Right atrium auricular region (tissue), 2 donors: ENCODE data around the gene XPO1. TPM values are rescaled to one million over a fixed set of nuclear protein-coding genes. Genes with fewer than 3 reads are reported as not detected.

Source experiments
- DNase-seq: peaks from one replicate; pipeline ENCODE4 v3.0.0-alpha.2; 2019; ENCODE audit warnings: low spot score
- H3K27ac ChIP-seq, 2 donors: fragments of 200-600 bp; sonication (generic); 1 replicate in 1 of 2; 2 replicates in 1 of 2; pipeline ENCODE4 v1.5.1; 2016 to 2019
- H3K27me3 ChIP-seq, 2 donors: fragments of 200-600 bp; sonication (generic); one replicate each; pipeline versions ENCODE4 v1.5.1 to v1.6.0; 2017 to 2019
- H3K36me3 ChIP-seq: fragments of 200-600 bp; sonication (generic); one replicate; pipeline ENCODE4 v1.5.1; 2016
- H3K4me1 ChIP-seq, 2 donors: fragments of 200-600 bp; sonication (generic); one replicate each; pipeline versions ENCODE4 v1.5.1 to v1.6.0; 2017 to 2019
- H3K4me3 ChIP-seq, 2 donors: fragments of 200-600 bp; sonication (generic); 1 replicate in 1 of 2; 2 replicates in 1 of 2; pipeline ENCODE4 v1.5.1; 2017 to 2019; ENCODE audit warnings: mild to moderate bottlenecking in 1 of 2, moderate library complexity in 1 of 2
- H3K9me3 ChIP-seq, 2 donors: fragments of 200-600 bp; sonication (generic); one replicate each; pipeline ENCODE4 v1.5.1; 2019
- CTCF ChIP-seq, 2 donors: fragments of 200-600 bp; sonication (generic); IDR thresholded peaks; one replicate each; pipeline ENCODE4 v1.5.1; 2019; ENCODE audit warnings: antibody characterized with exemption in 2 of 2
- total RNA-seq, 2 donors: library from RNA; depleted of rRNA; stranded (reverse); fragments of >200 nt; gene quantifications; one replicate each; pipeline ENCODE4 v1.1.0, GENCODE V29; 2016

Gene XPO1
- total RNA-seq, 2 donors from 2014 or later, result 44.7 to 56.1 TPM

GRCh38 chr2:61529944-61530735 is 8.0 kb downstream of the XPO1 start:
- Histone ChIP-seq H3K27me3 (no peaks in the 10 kb centered on the region), H3K36me3 (peaks cover 8% of the 10 kb centered on the region), H3K4me1 (peaks cover 0 to 30% of the 10 kb centered on the region in 2 donors), H3K4me3 (no peak overlapping the region), H3K27ac (no peak overlapping the region), H3K9me3 (no peaks in the 10 kb centered on the region)
- DNase-seq, result no peak
- TF ChIP-seq CTCF (IDR thresholded peaks at IDR 0.05), result no peak

- DNase-seq, result no peak
- H3K36me3 ChIP-seq, result peaks cover 50% of the 10 kb centered on the region
- H3K27ac ChIP-seq, result no peak overlapping the region
- no peak for TF ChIP-seq CTCF (IDR thresholded peaks at IDR 0.05)
- no peaks in the 10 kb centered on the region for H3K27me3 ChIP-seq
- no peaks in the 10 kb centered on the region for H3K4me1 ChIP-seq
- H3K9me3 ChIP-seq, result no peaks in the 10 kb centered on the region
- H3K4me3 ChIP-seq, result no peak overlapping the region
Measured at GRCh38 chr2:61520261-61520660, 17.9 kb downstream of the XPO1 start.

GRCh38 chr2:61512768-61513398 is 25.3 kb downstream of the XPO1 start:
- TF ChIP-seq CTCF (IDR thresholded peaks at IDR 0.05), result no peak
- Histone ChIP-seq H3K4me3 (no peak overlapping the region), H3K27me3 (no peaks in the 10 kb centered on the region), H3K36me3 (peaks cover 30% of the 10 kb centered on the region), H3K27ac (no peak overlapping the region), H3K9me3 (no peaks in the 10 kb centered on the region), H3K4me1 (no peaks in the 10 kb centered on the region)
- no peak for DNase-seq

GRCh38 chr2:61510674-61511671 is 27.2 kb downstream of the XPO1 start:
- peaks cover 15% of the 10 kb centered on the region for H3K36me3 ChIP-seq
- H3K27ac ChIP-seq, result no peak overlapping the region
- TF ChIP-seq CTCF (IDR thresholded peaks at IDR 0.05), result no peak
- DNase-seq, result no peak
- H3K9me3 ChIP-seq, result no peaks in the 10 kb centered on the region
- H3K4me1 ChIP-seq, result no peaks in the 10 kb centered on the region
- no peaks in the 10 kb centered on the region for H3K27me3 ChIP-seq
- no peak overlapping the region for H3K4me3 ChIP-seq

- Histone ChIP-seq H3K9me3 (no peaks in the 10 kb centered on the region), H3K27me3 (no peaks in the 10 kb centered on the region), H3K27ac (no peak overlapping the region), H3K4me1 (no peaks in the 10 kb centered on the region), H3K4me3 (no peak overlapping the region), H3K36me3 (peaks cover 19% of the 10 kb centered on the region)
- no peak for TF ChIP-seq CTCF (IDR thresholded peaks at IDR 0.05)
- no peak for DNase-seq
Measured at GRCh38 chr2:61504949-61505348, 33.2 kb downstream of the XPO1 start.
